B cell (primary cell): ENCODE data around the gene CDK4. TPM values are rescaled to one million over a fixed set of nuclear protein-coding genes. Genes with fewer than 3 reads are reported as not detected.

Experiments used
- ATAC-seq: fragments of 200-7000 bp; cut with Tn5 transposase; one replicate; pipeline ENCODE4 v1.10.0; 2021; ENCODE audit warnings: low read depth, mild to moderate bottlenecking, moderate number of reproducible peaks, moderate library complexity
- CTCF ChIA-PET: fragments of 350-600 bp; sonication (Branson Sonifier 250); formaldehyde crosslinking; loops from one replicate; lab custom pipeline; 2021; ENCODE audit warnings: antibody characterized with exemption, inconsistent platforms; lab: Charles Lee
- POLR2A ChIA-PET: fragments of 350-600 bp; sonication (Branson Sonifier 250); formaldehyde crosslinking; loops from one replicate; lab custom pipeline; 2021; ENCODE audit warnings: antibody characterized with exemption; lab: Charles Lee
- DNase-seq: peaks from one replicate; pipeline ENCODE4 v3.0.0; 2013
- H2AFZ ChIP-seq: 2 replicates; pipeline ENCODE4 v1.6.1; 2012; ENCODE audit warnings: mild to moderate bottlenecking, low read depth, low read length; ENCODE audit not compliant: insufficient read depth, poor library complexity, severe bottlenecking
- H3K27ac ChIP-seq, 2 donors: 1 replicate in 1 of 2; 2 replicates in 1 of 2; pipeline ENCODE4 v1.5.1; 2012 to 2013; ENCODE audit warnings: low read length in 2 of 2, mild to moderate bottlenecking in 2 of 2, moderate library complexity in 1 of 2
- H3K27me3 ChIP-seq, 4 experiments: fragments of 200-600 bp in 1 of 4; sonication (generic) in 1 of 4; replicated peaks in 1 of 4; 1 replicate in 2 of 4; 2 replicates in 2 of 4; pipeline versions ENCODE4 v1.6.1 to v1.7.0; 2013 to 2016; ENCODE audit warnings: low read length in 3 of 4, mild to moderate bottlenecking in 2 of 4, mixed read lengths in 1 of 4, moderate library complexity in 1 of 4; ENCODE audit not compliant: insufficient read depth in 4 of 4, control insufficient read depth in 3 of 4; ENCODE audit errors: control extremely low read depth in 1 of 4
- H3K36me3 ChIP-seq, 2 experiments: replicated peaks in 1 of 2; 1 replicate in 1 of 2; 2 replicates in 1 of 2; pipeline versions ENCODE4 v1.6.1 to v1.7.1; 2013; ENCODE audit warnings: low read length in 1 of 2; ENCODE audit not compliant: insufficient read depth in 2 of 2, control insufficient read depth in 1 of 2; ENCODE audit errors: control extremely low read depth in 1 of 2, extremely low read depth in 1 of 2
- H3K4me1 ChIP-seq, 2 donors: fragments of 200-600 bp in 1 of 2; sonication (generic) in 1 of 2; 1 replicate in 1 of 2; 2 replicates in 1 of 2; pipeline versions ENCODE4 v1.5.1 to v1.6.1; 2013 to 2017; ENCODE audit warnings: low read length in 2 of 2; ENCODE audit not compliant: control insufficient read depth in 2 of 2, insufficient read depth in 2 of 2
- H3K4me2 ChIP-seq: replicated peaks from 2 replicates; pipeline ENCODE3; 2012; ENCODE audit warnings: mild to moderate bottlenecking, low read depth, low read length; ENCODE audit not compliant: poor library complexity, severe bottlenecking
- H3K4me3 ChIP-seq, 5 experiments: fragments of 200-600 bp in 1 of 5; sonication (generic) in 1 of 5; 1 replicate in 3 of 5; 2 replicates in 2 of 5; pipeline versions ENCODE4 v1.5.1 to v1.7.0; 2011 to 2016; ENCODE audit warnings: low read length in 4 of 5, mild to moderate bottlenecking in 4 of 5, low read depth in 2 of 5, control low read depth in 1 of 5, moderate library complexity in 1 of 5; ENCODE audit not compliant: insufficient read depth in 1 of 5; ENCODE audit errors: control extremely low read depth in 1 of 5, extremely low read depth in 1 of 5
- H3K79me2 ChIP-seq: fragments of 200-600 bp; sonication (generic); one replicate; pipeline ENCODE4 v1.6.0; 2016; ENCODE audit warnings: low read length; ENCODE audit not compliant: control insufficient read depth, insufficient read depth
- H3K9ac ChIP-seq: fragments of 200-600 bp; sonication (generic); 2 replicates; pipeline ENCODE4 v1.6.1; 2017; ENCODE audit warnings: mild to moderate bottlenecking, low read length, moderate library complexity
- H3K9me3 ChIP-seq, 3 donors: one replicate each; pipeline versions ENCODE4 v1.6.1 to v1.7.1; 2013; ENCODE audit warnings: low read length in 2 of 3; ENCODE audit not compliant: control insufficient read depth in 2 of 3, insufficient read depth in 1 of 3; ENCODE audit errors: control extremely low read depth in 1 of 3
- H4K20me1 ChIP-seq: 2 replicates; pipeline ENCODE4 v1.6.0; 2012; ENCODE audit warnings: mild to moderate bottlenecking, low read length; ENCODE audit not compliant: insufficient read depth, control insufficient read depth, poor library complexity, severe bottlenecking
- H3K27ac Mint-ChIP-seq: one replicate; pipeline ENCODE4 v1.8.0; 2021; ENCODE audit warnings: mixed read lengths
- H3K27me3 Mint-ChIP-seq: one replicate; pipeline ENCODE4 v1.8.0; 2021; ENCODE audit warnings: mixed read lengths
- H3K4me1 Mint-ChIP-seq: one replicate; pipeline ENCODE4 v1.8.0; 2021; ENCODE audit warnings: mixed read lengths
- H3K4me3 Mint-ChIP-seq: one replicate; pipeline ENCODE4 v1.8.0; 2021; ENCODE audit warnings: mixed read lengths
- H3K9me3 Mint-ChIP-seq: one replicate; pipeline ENCODE4 v1.8.0; 2022; ENCODE audit warnings: mixed read lengths; ENCODE audit not compliant: insufficient read depth
- EZH2 ChIP-seq: IDR thresholded peaks from 2 replicates; pipeline ENCODE4 v1.6.1; 2012; ENCODE audit warnings: borderline replicate concordance, low read depth, mild to moderate bottlenecking, moderate library complexity, low read length; ENCODE audit not compliant: insufficient read depth, poor library complexity, severe bottlenecking
- WGBS: methylation state at CpG from one replicate; pipeline ENCODE4 v1.1.5; 2013; ENCODE audit warnings: missing lambda C conversion rate; ENCODE audit not compliant: insufficient coverage; 5-methylcytosine and 5-hydroxymethylcytosine counted together
- intact Hi-C: fragments of 100-400 bp; cut with micrococcal nuclease; formaldehyde crosslinking; loops from one replicate; pipeline ENCODE4 v1.10.0; 2022
- polyA plus RNA-seq: library from polyadenylated mRNA; depleted of rRNA; stranded (reverse); fragments of >200 nt; gene quantifications from 2 replicates; pipeline ENCODE4 v1.2.3, GENCODE V29; 2012
- total RNA-seq, 2 donors: library from RNA; stranded (reverse); fragments of 120-200 nt in 1 of 2; gene quantifications; 1 replicate in 1 of 2; 2 replicates in 1 of 2; pipeline versions ENCODE4 v1.2.3 to v1.2.4, GENCODE V29; 2013 to 2022
- TF ChIP-seq, protein P1 (sequence below): fragments of 200-600 bp; IDR thresholded peaks from one replicate; pipeline ENCODE4 v1.8.0; 2022; ENCODE audit warnings: antibody characterized with exemption, mild to moderate bottlenecking

The CDK4 gene
- total and polyA plus RNA-seq, 2 donors (not counting 1 experiment from before 2014, with no cell fraction given), result 34.8 to 44.6 TPM

DNA sequence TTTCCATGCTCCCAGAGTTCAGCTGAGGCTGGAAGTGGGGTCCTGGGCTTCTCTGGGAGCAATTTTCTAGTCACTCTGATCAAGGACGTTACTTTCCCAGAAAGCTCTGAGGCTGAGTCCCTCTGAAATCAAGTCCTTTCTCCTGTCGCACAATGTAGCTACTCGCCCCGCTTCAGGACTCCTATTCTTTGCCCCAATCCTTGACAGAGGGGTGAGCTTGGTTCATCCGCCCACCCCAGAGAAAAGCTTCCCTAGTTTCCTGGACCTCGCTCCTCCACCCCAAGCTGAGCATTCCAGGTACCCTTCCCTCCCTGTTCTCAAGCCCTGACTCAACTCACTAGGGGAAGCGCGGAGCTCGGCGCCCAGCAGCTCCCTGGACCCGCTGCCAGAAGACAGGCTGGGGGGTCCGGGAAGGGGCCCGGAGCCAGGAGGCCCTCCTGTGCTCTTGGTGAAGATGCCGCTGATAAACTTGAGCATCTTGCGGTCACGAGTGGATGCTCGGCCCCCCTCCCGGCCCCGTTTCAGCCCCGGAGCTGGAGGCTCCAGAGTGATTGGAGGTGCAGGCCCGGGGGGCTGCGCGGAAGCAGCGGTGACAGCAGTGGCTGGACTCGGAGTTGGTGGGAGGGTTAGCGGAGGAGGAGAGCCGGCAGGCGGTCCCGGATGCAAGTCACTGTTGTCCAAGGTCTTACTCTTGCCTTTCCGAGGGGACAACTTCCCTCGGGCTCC, 15.2 kb downstream of the CDK4 start:
- intact Hi-C loops, result no loop called here
- H3K4me1 Mint-ChIP-seq, result peaks cover 27% of the 10 kb centered on the region
- Histone ChIP-seq H3K9ac (no peak overlapping the region), H3K4me1 (peaks cover 25 to 31% of the 10 kb centered on the region in 2 donors), H3K9me3 (no peaks in the 10 kb centered on the region), H3K4me2 (no peak overlapping the region), H4K20me1 (peaks cover 57% of the 10 kb centered on the region), H2AFZ (no peak overlapping the region), H3K27me3 (no peaks in the 10 kb centered on the region), H3K4me3 (no peak overlapping the region), H3K79me2 (peaks cover 48% of the 10 kb centered on the region), H3K27ac (no peak overlapping the region), H3K36me3 (peaks cover 0 to 57% of the 10 kb centered on the region in 2 experiments)
- TF ChIP-seq, protein P1, sequence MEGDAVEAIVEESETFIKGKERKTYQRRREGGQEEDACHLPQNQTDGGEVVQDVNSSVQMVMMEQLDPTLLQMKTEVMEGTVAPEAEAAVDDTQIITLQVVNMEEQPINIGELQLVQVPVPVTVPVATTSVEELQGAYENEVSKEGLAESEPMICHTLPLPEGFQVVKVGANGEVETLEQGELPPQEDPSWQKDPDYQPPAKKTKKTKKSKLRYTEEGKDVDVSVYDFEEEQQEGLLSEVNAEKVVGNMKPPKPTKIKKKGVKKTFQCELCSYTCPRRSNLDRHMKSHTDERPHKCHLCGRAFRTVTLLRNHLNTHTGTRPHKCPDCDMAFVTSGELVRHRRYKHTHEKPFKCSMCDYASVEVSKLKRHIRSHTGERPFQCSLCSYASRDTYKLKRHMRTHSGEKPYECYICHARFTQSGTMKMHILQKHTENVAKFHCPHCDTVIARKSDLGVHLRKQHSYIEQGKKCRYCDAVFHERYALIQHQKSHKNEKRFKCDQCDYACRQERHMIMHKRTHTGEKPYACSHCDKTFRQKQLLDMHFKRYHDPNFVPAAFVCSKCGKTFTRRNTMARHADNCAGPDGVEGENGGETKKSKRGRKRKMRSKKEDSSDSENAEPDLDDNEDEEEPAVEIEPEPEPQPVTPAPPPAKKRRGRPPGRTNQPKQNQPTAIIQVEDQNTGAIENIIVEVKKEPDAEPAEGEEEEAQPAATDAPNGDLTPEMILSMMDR, result no peak
- TF ChIP-seq EZH2, result no peak
- DNase-seq, result no peak
- H3K4me3 Mint-ChIP-seq, result no peak overlapping the region
- POLR2A ChIA-PET, result interaction anchor here (0.6 kb wide), 1 partner anchor 65 kb away, joined by 3 read pairs; no protein-coding TSS in a partner anchor
- H3K9me3 Mint-ChIP-seq, result no peaks in the 10 kb centered on the region
- no peaks in the 10 kb centered on the region for H3K27me3 Mint-ChIP-seq
- no peak for ATAC-seq
- CTCF ChIA-PET, result no interaction called here
- WGBS, result 99% methylated on average over 31 of the region's 31 CpGs
- peak overlapping the region; percentile 57 for H3K27ac Mint-ChIP-seq
